Measurements from ENCODE around the gene GDPD2.

Gene GDPD2

DNA sequence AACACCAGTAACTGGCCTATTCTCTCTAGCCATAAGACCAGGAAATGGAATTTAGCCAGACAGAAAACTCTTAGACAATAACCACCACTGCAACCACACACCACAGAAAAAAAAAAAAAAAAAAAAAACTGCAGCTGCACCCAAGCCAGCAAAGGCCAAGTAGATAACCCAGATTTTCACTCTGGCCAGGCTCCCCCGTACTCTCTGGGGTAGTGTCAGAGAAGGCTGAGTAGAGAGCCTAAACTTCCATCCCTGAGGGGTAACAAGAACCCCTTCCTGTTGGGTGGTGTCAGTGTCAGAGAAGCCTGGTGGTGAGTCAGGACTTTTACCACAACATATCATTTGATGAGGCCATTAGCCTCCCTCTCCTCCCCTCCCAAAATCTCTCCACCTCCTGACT lies 15.9 kb downstream of the GDPD2 start:
- H3K36me3 ChIP-seq (ENCODE audit: insufficient read depth, low read length) = no peaks in the 10 kb centered on the region
- H3K4me3 ChIP-seq (ENCODE audit: low read depth in 1 of 2, low read length in 2 of 2) = no peak overlapping the region
- H3K4me1 ChIP-seq (ENCODE audit: insufficient read depth, low read length) = peaks cover 5% of the 10 kb centered on the region
- H3K27ac ChIP-seq (ENCODE audit: low read depth, low read length) = no peak overlapping the region
- no peak overlapping the region for H3K9ac ChIP-seq (ENCODE audit: low read length)
- peaks cover 2 to 30% of the 10 kb centered on the region in 2 donors for H3K27me3 ChIP-seq (ENCODE audit: control insufficient read depth in 1 of 2, insufficient read depth in 2 of 2, low read length in 2 of 2)
- no peaks in the 10 kb centered on the region for H3K9me3 ChIP-seq (ENCODE audit: low read length)

DNA sequence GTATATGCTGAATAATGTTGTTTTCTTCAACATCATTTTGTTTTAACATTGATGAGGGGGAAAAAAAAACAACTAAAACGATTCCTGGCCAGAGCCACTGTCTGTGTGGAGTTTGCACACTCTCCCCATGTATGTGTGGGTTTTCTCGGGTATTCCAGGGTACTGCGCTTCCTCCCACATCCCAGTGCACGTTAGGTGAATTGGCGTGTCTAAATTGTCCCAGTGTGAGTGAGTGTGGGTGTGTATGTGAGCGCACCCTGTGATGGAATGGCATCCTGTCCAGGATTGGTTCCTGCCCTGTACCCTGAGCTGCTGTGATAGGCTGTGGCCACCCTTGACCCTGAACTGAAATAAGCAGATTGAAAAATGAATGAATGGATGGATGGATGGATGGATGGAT lies 19.1 kb downstream of the GDPD2 start:
- Histone ChIP-seq H3K4me3 (ENCODE audit: low read depth in 1 of 2, low read length in 2 of 2) (no peak overlapping the region), H3K36me3 (ENCODE audit: insufficient read depth, low read length) (no peaks in the 10 kb centered on the region), H3K9me3 (ENCODE audit: low read length) (no peaks in the 10 kb centered on the region), H3K4me1 (ENCODE audit: insufficient read depth, low read length) (no peaks in the 10 kb centered on the region), H3K9ac (ENCODE audit: low read length) (no peak overlapping the region), H3K27ac (ENCODE audit: low read depth, low read length) (no peak overlapping the region), H3K27me3 (ENCODE audit: control insufficient read depth in 1 of 2, insufficient read depth in 2 of 2, low read length in 2 of 2) (peaks cover 8 to 37% of the 10 kb centered on the region in 2 donors)

DNA sequence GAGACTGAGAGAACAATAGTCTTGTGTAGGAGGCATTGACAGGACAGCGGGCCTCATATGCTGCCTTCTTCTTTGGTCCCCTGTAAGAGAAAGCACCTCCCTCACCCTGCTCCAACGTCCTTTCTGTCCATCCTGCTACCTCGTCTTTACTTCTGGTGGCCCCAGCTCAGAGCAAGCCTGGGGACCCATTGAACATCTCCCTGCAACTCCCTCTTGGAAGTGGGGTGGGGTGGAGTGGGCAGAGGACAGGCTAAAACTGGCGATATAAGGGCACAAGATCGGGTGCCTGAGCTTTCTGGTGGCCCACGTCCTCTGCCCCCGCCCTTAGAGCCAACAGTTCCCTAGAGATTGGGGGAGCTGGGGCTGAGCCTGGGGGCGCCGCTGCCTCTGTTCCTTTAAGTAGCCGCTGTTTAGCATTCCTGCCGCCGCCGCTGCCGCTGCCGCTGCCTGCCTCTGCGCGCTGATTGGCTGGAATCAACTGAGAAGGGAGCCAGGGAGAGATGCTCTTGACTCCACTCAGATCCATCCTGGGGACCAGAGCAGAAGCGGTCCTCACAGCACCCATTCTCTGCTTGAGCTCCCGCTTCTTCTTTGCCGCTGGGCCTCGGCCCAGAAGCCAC lies 21.3 kb downstream of the GDPD2 start, which contains the start of gene DLG3:
Gene DLG3, plus strand, starts transcription at position 510 of the 620 bp plus-strand sequence. CDS start 367 bp downstream, outside the sequence.
- Histone ChIP-seq H3K4me1 (ENCODE audit: insufficient read depth, low read length) (no peaks in the 10 kb centered on the region), H3K27me3 (ENCODE audit: control insufficient read depth in 1 of 2, insufficient read depth in 2 of 2, low read length in 2 of 2) (peaks cover 8 to 45% of the 10 kb centered on the region in 2 donors), H3K9ac (ENCODE audit: low read length) (no peak within 1 kb of the TSS), H3K36me3 (ENCODE audit: insufficient read depth, low read length) (no peaks in the 10 kb centered on the region), H3K27ac (ENCODE audit: low read depth, low read length) (no peak within 1 kb of the TSS), H3K4me3 (ENCODE audit: low read depth in 1 of 2, low read length in 2 of 2) (no peak within 1 kb of the TSS), H3K9me3 (ENCODE audit: low read length) (no peaks in the 10 kb centered on the region)

DNA sequence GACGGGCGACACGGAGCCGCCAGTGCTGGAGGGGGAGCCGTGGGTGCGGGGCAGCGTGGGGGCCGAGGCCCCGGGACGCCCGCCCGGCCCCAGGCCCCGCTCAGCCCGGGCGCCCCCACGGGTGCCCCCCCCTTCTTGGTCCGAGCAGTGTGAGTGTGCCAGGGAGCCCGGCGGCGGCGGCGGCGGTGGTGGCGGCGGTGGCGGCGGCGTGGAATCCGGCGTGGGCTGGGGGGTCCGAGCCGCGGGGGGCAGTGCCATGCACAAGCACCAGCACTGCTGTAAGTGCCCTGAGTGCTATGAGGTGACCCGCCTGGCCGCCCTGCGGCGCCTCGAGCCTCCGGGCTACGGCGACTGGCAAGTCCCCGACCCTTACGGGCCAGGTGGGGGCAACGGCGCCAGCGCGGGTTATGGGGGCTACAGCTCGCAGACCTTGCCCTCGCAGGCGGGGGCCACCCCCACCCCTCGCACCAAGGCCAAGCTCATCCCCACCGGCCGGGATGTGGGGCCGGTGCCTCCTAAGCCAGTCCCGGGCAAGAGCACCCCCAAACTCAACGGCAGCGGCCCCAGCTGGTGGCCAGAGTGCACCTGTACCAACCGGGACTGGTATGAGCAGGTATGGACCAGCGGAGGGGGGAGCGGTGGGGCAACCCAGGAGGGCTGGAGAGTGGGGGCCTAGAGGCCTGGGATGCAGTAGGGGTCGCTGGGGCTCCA lies 22.0 kb downstream of the GDPD2 start:
- Histone ChIP-seq H3K27ac (ENCODE audit: low read depth, low read length) (no peak overlapping the region), H3K9ac (ENCODE audit: low read length) (no peak overlapping the region), H3K27me3 (ENCODE audit: control insufficient read depth in 1 of 2, insufficient read depth in 2 of 2, low read length in 2 of 2) (peaks cover 8 to 45% of the 10 kb centered on the region in 2 donors), H3K4me1 (ENCODE audit: insufficient read depth, low read length) (no peaks in the 10 kb centered on the region), H3K4me3 (ENCODE audit: low read depth in 1 of 2, low read length in 2 of 2) (no peak overlapping the region), H3K36me3 (ENCODE audit: insufficient read depth, low read length) (no peaks in the 10 kb centered on the region), H3K9me3 (ENCODE audit: low read length) (no peaks in the 10 kb centered on the region)

DNA sequence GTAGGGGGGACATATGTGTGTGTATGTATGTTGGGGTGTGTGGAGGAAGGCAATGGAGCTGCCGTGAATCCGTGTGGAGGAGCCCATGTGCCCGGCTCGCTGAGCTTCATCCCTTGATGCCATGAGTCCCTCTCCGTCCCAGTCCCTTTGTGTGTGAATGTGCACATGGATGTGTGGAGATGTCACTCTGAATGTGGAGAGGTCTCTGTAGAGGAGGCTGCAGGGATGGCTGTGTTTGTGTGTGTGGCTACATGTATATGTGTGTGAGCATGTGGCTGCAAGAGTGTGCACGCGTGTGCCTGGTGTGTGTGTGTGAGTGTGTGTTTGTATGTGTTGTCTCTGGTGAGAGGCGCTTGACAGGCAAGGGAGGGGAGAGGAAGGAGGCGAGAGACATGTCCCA lies 22.8 kb downstream of the GDPD2 start:
- Histone ChIP-seq H3K36me3 (ENCODE audit: insufficient read depth, low read length) (no peaks in the 10 kb centered on the region), H3K27me3 (ENCODE audit: control insufficient read depth in 1 of 2, insufficient read depth in 2 of 2, low read length in 2 of 2) (peaks cover 8 to 43% of the 10 kb centered on the region in 2 donors), H3K9me3 (ENCODE audit: low read length) (no peaks in the 10 kb centered on the region), H3K27ac (ENCODE audit: low read depth, low read length) (no peak overlapping the region), H3K9ac (ENCODE audit: low read length) (no peak overlapping the region), H3K4me3 (ENCODE audit: low read depth in 1 of 2, low read length in 2 of 2) (no peak overlapping the region), H3K4me1 (ENCODE audit: insufficient read depth, low read length) (no peaks in the 10 kb centered on the region)

DNA sequence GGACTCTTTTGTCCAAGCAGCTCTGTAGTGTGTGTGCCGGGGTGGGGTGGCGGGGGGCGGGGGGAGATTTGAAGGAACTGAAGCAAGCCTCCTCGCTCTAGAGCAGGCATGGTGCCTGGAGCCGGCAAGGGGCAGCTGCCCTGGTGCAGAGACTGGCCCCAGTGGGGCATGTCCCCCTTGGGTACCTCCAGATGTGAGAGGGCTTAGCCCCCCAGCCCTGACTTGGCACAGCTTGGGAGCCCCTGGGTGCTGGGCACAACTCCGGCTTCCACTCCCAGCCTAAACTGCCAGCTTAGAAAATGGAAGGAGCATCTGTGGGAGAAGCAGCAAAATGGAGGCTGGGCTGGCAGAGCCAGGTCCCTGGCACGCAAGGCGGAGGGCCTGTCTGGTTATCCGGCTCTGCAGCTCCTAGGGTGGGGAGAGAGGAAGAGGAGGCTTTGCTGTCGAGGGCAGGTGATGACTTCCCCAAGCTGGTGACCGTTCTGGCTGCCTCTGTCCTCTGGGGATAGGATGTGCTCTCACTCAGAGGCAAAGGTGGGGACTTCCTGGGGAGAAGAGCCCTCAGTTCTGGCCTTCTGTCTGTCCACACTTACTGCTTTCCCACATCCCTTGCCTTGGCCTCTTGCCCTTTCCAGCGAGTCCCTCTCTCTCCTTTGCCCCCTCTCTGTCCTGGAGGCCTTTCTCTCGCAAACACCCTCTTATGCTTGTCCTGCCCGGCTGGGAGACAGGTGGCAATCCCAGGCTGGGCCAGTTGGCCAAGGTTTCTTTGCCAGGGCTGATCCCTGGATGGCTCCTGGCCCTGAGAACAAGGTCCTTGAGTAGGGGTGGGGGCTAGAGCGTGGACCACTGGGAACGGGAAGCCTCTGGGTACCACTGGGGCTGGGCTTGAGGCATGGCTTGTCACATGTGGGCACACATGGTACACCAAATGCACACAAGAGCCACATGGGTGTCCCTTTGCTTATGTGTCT lies 23.6 kb downstream of the GDPD2 start:
- H3K27me3 ChIP-seq (ENCODE audit: control insufficient read depth in 1 of 2, insufficient read depth in 2 of 2, low read length in 2 of 2) = peaks cover 8 to 38% of the 10 kb centered on the region in 2 donors
- no peak overlapping the region for H3K27ac ChIP-seq (ENCODE audit: low read depth, low read length)
- H3K36me3 ChIP-seq (ENCODE audit: insufficient read depth, low read length) = no peaks in the 10 kb centered on the region
- no peak overlapping the region for H3K4me3 ChIP-seq (ENCODE audit: low read depth in 1 of 2, low read length in 2 of 2)
- H3K9ac ChIP-seq (ENCODE audit: low read length) = no peak overlapping the region
- no peaks in the 10 kb centered on the region for H3K9me3 ChIP-seq (ENCODE audit: low read length)
- no peaks in the 10 kb centered on the region for H3K4me1 ChIP-seq (ENCODE audit: insufficient read depth, low read length)

DNA sequence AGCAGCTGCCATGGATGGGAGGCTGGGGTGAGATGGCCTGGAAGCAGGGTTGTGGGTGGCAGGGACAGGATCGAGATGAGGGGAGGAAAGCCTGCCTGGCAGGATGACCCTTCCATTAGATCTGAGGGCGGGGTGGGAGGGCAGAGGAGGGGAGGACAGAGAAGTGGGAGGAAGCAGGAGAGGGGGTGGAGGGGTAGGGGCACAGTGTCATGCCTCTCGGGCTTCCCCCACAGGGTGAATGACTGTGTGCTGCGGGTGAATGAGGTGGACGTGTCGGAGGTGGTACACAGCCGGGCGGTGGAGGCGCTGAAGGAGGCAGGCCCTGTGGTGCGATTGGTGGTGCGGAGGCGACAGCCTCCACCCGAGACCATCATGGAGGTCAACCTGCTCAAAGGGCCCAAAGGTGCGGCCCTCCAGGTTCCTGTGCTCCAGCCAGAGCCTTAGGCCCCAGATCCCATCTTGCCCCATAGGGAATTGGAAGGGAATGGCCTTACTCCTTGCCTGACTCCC lies 26.4 kb downstream of the GDPD2 start:
- Histone ChIP-seq H3K27ac (ENCODE audit: low read depth, low read length) (no peak overlapping the region), H3K27me3 (ENCODE audit: control insufficient read depth in 1 of 2, insufficient read depth in 2 of 2, low read length in 2 of 2) (peaks cover 5 to 37% of the 10 kb centered on the region in 2 donors), H3K4me1 (ENCODE audit: insufficient read depth, low read length) (peaks cover 11% of the 10 kb centered on the region), H3K36me3 (ENCODE audit: insufficient read depth, low read length) (no peaks in the 10 kb centered on the region), H3K9ac (ENCODE audit: low read length) (no peak overlapping the region), H3K9me3 (ENCODE audit: low read length) (no peaks in the 10 kb centered on the region), H3K4me3 (ENCODE audit: low read depth in 1 of 2, low read length in 2 of 2) (no peak overlapping the region)

DNA sequence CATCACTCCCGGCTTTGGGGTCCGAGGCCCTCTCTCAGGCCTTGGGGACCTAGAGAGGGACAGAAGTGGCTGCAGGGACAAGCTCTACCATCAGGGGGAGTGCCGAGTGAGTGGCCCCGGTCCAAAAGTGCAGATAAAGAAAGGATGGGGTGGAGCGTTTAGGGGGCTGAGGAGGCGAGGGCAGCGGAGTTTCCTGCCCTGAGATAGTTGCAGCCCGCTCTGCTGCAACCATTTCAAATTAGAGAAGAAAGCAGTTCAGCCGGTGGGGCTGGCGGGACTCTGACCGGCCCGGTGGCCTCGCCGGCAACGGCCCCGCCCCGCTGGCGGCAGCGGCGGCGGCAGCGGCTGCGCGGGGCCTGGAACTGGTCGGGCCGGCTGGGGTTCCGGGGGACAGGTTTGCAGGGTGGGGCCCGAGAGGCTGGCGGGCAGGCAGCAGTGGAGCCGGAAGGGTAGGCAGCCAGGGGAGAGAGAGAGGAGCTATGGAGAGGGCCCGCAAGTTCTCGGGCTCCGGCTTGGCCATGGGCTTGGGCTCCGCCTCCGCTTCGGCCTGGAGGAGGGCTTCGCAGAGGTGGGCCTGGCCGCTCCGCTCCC lies 29.1 kb downstream of the GDPD2 start:
- H3K4me1 ChIP-seq (ENCODE audit: insufficient read depth, low read length) = peaks cover 16% of the 10 kb centered on the region
- peak overlapping the region; percentile 28 to 59 for H3K4me3 ChIP-seq (ENCODE audit: low read depth in 1 of 2, low read length in 2 of 2)
- H3K27me3 ChIP-seq (ENCODE audit: control insufficient read depth in 1 of 2, insufficient read depth in 2 of 2, low read length in 2 of 2) = peaks cover 0 to 37% of the 10 kb centered on the region in 2 donors
- H3K9me3 ChIP-seq (ENCODE audit: low read length) = no peaks in the 10 kb centered on the region
- H3K36me3 ChIP-seq (ENCODE audit: insufficient read depth, low read length) = no peaks in the 10 kb centered on the region
- no peak overlapping the region for H3K27ac ChIP-seq (ENCODE audit: low read depth, low read length)
- no peak overlapping the region for H3K9ac ChIP-seq (ENCODE audit: low read length)

DNA sequence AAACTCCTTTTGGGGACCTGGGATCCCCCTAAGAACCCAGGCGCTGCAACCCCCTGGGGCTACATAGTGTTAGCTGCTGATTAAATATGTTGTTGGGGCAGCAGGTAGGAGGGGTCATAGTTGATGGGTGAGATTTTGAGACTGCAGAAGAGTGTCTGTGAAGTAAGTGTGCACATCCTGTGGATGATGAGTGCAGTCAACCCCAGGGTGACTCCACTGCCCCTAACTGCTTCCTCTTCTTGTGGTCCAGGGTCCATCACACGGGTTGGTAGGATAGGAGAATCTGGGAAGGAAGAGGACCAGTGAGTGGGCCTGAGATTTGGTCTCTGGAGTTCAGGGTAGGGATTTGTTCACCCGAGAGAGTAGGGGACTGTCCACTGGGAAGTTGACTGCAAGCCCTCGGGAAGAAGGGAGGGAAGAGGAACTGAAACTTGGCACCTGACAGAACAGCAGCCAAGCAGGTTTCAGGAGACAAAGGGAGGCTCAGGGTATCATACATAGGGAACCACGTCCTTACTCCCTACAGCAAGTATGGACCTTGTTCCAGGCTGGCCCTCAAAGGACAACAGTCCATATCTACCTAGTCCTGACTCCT lies 30.0 kb downstream of the GDPD2 start:
- H3K27ac ChIP-seq (ENCODE audit: low read depth, low read length) = no peak overlapping the region
- H3K36me3 ChIP-seq (ENCODE audit: insufficient read depth, low read length) = no peaks in the 10 kb centered on the region
- peaks cover 16% of the 10 kb centered on the region for H3K4me1 ChIP-seq (ENCODE audit: insufficient read depth, low read length)
- no peak overlapping the region for H3K9ac ChIP-seq (ENCODE audit: low read length)
- H3K27me3 ChIP-seq (ENCODE audit: control insufficient read depth in 1 of 2, insufficient read depth in 2 of 2, low read length in 2 of 2) = peaks cover 0 to 37% of the 10 kb centered on the region in 2 donors
- H3K4me3 ChIP-seq (ENCODE audit: low read depth in 1 of 2, low read length in 2 of 2) = peak overlapping the region; percentile 28 to 59
- H3K9me3 ChIP-seq (ENCODE audit: low read length) = no peaks in the 10 kb centered on the region

DNA sequence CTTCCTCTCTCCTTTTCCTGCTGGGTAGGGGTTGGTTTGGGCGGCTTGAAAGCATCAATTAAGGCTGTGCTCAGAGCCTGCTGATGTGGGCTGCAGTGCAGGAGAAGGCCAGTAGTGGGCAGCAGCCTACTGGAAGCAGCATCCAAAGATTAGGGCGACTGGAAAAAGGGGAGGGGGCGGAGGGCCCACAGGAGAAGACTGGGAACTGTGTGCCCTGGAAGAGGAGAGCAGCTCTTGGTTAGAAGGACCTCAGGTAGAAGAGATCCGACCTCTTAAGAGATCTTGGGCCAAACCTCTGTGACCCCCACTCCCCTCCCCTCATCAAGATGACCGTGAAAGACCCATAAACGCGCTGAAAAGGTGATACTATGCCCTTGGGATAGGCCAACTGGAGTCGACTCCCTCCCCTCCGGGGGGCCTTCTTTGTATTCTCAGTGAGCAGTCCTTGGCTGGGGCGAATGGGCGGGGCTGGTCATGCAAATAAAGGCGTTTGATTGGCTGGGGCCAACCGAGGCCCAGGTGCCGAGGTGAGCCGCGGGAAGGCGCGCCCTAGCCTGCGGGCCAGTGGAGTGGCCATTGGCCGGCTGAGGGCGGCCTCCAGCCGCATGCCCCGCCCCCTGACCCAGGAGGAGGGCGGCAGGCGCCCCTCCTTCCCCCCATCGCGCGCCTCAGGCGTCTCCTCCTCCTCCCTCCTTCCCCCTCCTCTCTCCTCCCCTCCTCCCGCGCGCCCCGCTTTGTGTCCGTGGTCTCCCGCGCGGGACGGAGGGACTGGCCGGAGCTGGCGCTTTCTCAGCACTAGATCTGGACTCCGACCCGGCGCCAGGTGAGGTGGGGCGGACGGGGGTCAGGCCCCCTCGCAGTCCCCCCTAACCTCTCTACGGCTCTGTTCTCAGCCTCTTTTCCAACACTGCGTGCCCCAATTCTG lies 31.6 kb downstream of the GDPD2 start:
- Histone ChIP-seq H3K36me3 (ENCODE audit: insufficient read depth, low read length) (no peaks in the 10 kb centered on the region), H3K9me3 (ENCODE audit: low read length) (no peaks in the 10 kb centered on the region), H3K4me1 (ENCODE audit: insufficient read depth, low read length) (peaks cover 16% of the 10 kb centered on the region), H3K9ac (ENCODE audit: low read length) (no peak overlapping the region), H3K4me3 (ENCODE audit: low read depth in 1 of 2, low read length in 2 of 2) (peak overlapping the region; percentile 31 to 60), H3K27me3 (ENCODE audit: control insufficient read depth in 1 of 2, insufficient read depth in 2 of 2, low read length in 2 of 2) (peaks cover 0 to 30% of the 10 kb centered on the region in 2 donors), H3K27ac (ENCODE audit: low read depth, low read length) (peak overlapping the region; percentile 66)
